ENCODE data around the gene RFX2.

- TF ChIP-seq CTCF (IDR thresholded peaks at IDR 0.05), result no peak
- no peak for TF ChIP-seq POLR2A (IDR thresholded peaks at IDR 0.05)
Observed at GRCh38 chr19:5992756-5993155, 117.5 kb downstream of the RFX2 start.

Measured in body of pancreas (tissue), 4 donors.